ENCODE results near the gene TNFRSF4. TPM values are rescaled to one million over a fixed set of nuclear protein-coding genes. Genes with fewer than 3 reads are reported as not detected.

Gene TNFRSF4
- total RNA-seq, 1 experiment from 2014 or later, result 0.37 TPM

DNA sequence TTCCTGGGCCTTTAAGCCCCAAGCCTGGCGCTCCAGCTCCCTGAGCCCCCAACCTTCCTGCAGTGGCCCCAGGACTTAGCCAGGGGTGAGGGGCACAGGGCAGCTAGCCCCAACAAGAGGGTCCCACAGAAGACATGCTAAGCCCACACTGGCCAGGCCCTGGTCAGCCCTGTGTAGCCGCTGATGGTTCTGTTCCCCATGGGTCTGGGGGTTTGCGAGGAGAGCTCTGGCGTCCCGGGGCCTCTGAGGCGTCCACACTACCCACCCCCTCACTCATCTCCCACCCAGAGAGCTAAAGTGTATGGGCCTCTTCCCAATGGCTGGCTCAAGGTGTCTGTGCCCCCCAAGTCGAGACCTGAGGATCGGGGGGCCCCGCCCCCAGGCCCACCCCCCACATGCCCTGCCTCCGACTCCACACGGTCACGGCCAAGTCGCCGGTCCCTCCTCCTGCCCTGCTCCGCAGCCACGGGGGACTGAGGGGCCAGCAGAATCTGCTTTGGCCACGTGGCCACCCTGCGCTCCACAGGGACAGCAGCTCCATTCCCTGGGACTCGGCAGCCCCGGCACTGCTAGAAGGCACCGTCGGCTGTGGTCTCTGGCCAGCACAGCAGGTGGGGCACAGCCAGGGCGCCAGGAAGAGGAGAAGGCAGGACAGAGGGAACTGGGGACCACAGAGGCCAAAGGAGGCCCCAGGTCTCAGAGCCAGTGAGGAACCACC, 15.4 kb downstream of the TNFRSF4 start:
- no peak overlapping the region for H3K4me2 ChIP-seq (ENCODE audit: low read length)
- BruUV-seq (replicated peaks), result no TSS peak
- no peaks in the 10 kb centered on the region for H3K9me2 ChIP-seq (ENCODE audit: insufficient read depth)
- ChIA-PET CTCF (no interaction called here), POLR2A (no interaction called here), RAD21 (ENCODE audit: low non-redundant PET in 1 of 2, low total read pairs in 2 of 2, uncharacterized antibody in 2 of 2, unreplicated experiment in 2 of 2) (no interaction called here)
- no peak overlapping the region for H3K9ac ChIP-seq (ENCODE audit: low read length)
- no peak overlapping the region for H2AFZ ChIP-seq (ENCODE audit: low read depth, low read length, poor library complexity, severe bottlenecking)
- no peak overlapping the region for H3K4me3 ChIP-seq (replicated peaks in 1 of 2; ENCODE audit: low read depth in 1 of 2, low read length in 2 of 2)
- no peaks in the 10 kb centered on the region for H3K9me3 ChIP-seq (ENCODE audit: control insufficient read depth in 1 of 2, insufficient read depth in 1 of 2, low read depth in 1 of 2, low read length in 2 of 2)
- H3K4me1 ChIP-seq (ENCODE audit: control insufficient read depth in 1 of 2, insufficient read depth in 2 of 2, low read length in 2 of 2), result peaks cover 0 to 5% of the 10 kb centered on the region in 2 experiments; a peak in 1 of 4 replicates
- H3K79me2 ChIP-seq (ENCODE audit: insufficient read depth, low read length), result no peaks in the 10 kb centered on the region
- no peaks in the 10 kb centered on the region for H4K20me1 ChIP-seq (ENCODE audit: insufficient read depth)
- intact Hi-C loops (cut with micrococcal nuclease), result no loop called here
- H3K36me3 ChIP-seq (ENCODE audit: control insufficient read depth in 1 of 2, insufficient read depth in 2 of 2, low read length in 2 of 2), result no peaks in the 10 kb centered on the region
- no peaks in the 10 kb centered on the region for H3K27me3 ChIP-seq (ENCODE audit: insufficient read depth, low read length)
- TF ChIP-seq EGR1 (IDR thresholded peaks at IDR 0.05; ENCODE audit: low read depth) (no peak), SIN3A (IDR thresholded peaks at IDR 0.05; ENCODE audit: low read depth) (no peak), SP1 (IDR thresholded peaks at IDR 0.05; ENCODE audit: low read depth) (no peak), POLR2A (IDR thresholded peaks at IDR 0.05; ENCODE audit: borderline replicate concordance, extremely low read depth, insufficient read depth, insufficient read length) (no peak), EZH2 (IDR thresholded peaks at IDR 0.05) (no peak), CEBPB (IDR thresholded peaks at IDR 0.05; ENCODE audit: low read depth) (no peak), CBX3 (IDR thresholded peaks at IDR 0.05; ENCODE audit: low read depth) (no peak), YY1 (IDR thresholded peaks at IDR 0.05; ENCODE audit: extremely low read depth, insufficient replicate concordance, low read depth, low read length) (no peak), SRF (IDR thresholded peaks at IDR 0.05; ENCODE audit: low read depth) (no peak), EZH2phosphoT487 (IDR thresholded peaks at IDR 0.05; ENCODE audit: borderline replicate concordance) (no peak), FOSL1 (IDR thresholded peaks at IDR 0.05; ENCODE audit: low read depth) (no peak), POLR2AphosphoS5 (IDR thresholded peaks at IDR 0.05; ENCODE audit: low read depth, low read length) (no peak)
- TF ChIP-seq, protein P1, sequence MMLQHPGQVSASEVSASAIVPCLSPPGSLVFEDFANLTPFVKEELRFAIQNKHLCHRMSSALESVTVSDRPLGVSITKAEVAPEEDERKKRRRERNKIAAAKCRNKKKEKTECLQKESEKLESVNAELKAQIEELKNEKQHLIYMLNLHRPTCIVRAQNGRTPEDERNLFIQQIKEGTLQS (IDR thresholded peaks at IDR 0.05), result no peak
- TF ChIP-seq, protein P2, sequence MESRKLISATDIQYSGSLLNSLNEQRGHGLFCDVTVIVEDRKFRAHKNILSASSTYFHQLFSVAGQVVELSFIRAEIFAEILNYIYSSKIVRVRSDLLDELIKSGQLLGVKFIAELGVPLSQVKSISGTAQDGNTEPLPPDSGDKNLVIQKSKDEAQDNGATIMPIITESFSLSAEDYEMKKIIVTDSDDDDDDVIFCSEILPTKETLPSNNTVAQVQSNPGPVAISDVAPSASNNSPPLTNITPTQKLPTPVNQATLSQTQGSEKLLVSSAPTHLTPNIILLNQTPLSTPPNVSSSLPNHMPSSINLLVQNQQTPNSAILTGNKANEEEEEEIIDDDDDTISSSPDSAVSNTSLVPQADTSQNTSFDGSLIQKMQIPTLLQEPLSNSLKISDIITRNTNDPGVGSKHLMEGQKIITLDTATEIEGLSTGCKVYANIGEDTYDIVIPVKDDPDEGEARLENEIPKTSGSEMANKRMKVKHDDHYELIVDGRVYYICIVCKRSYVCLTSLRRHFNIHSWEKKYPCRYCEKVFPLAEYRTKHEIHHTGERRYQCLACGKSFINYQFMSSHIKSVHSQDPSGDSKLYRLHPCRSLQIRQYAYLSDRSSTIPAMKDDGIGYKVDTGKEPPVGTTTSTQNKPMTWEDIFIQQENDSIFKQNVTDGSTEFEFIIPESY (IDR thresholded peaks at IDR 0.05; ENCODE audit: extremely low read depth, insufficient replicate concordance, low read length), result no peak
- ATAC-seq, result no peak
- DNase-seq (ENCODE audit: low read depth, low spot score), result no peak
- no peak overlapping the region for H3K27ac ChIP-seq (ENCODE audit: low read depth, low read length)

All from HCT116 (cell line).